GM10266 (cell line): ENCODE results near the gene MAP7D1.

ENCODE experiments used
- DNase-seq: peaks from one replicate; pipeline ENCODE4 v3.0.0; 2012; ENCODE audit errors: extremely low spot score
- TF ChIP-seq, protein P1 (sequence below): IDR thresholded peaks from 2 replicates; pipeline ENCODE4 v1.5.1; 2012; ENCODE audit warnings: mild to moderate bottlenecking, low read depth; ENCODE audit not compliant: control insufficient read depth, insufficient read depth; ENCODE audit errors: missing control alignments

The MAP7D1 gene

GRCh38 chr1:36135796-36136195 is 20.2 kb upstream of the MAP7D1 start:
- no peak for DNase-seq
- TF ChIP-seq, protein P1, sequence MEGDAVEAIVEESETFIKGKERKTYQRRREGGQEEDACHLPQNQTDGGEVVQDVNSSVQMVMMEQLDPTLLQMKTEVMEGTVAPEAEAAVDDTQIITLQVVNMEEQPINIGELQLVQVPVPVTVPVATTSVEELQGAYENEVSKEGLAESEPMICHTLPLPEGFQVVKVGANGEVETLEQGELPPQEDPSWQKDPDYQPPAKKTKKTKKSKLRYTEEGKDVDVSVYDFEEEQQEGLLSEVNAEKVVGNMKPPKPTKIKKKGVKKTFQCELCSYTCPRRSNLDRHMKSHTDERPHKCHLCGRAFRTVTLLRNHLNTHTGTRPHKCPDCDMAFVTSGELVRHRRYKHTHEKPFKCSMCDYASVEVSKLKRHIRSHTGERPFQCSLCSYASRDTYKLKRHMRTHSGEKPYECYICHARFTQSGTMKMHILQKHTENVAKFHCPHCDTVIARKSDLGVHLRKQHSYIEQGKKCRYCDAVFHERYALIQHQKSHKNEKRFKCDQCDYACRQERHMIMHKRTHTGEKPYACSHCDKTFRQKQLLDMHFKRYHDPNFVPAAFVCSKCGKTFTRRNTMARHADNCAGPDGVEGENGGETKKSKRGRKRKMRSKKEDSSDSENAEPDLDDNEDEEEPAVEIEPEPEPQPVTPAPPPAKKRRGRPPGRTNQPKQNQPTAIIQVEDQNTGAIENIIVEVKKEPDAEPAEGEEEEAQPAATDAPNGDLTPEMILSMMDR, result no peak

GRCh38 chr1:36136535-36136934 is 19.4 kb upstream of the MAP7D1 start:
- TF ChIP-seq, protein P1, result no peak

GRCh38 chr1:36137226-36137625 is 18.7 kb upstream of the MAP7D1 start:
- TF ChIP-seq, protein P1, result no peak
- DNase-seq, result no peak

More at GRCh38 chr1:36136535-36136934, 19.4 kb upstream of the MAP7D1 start:
- no peak for DNase-seq

- DNase-seq, result no peak
- TF ChIP-seq, protein P1, result no peak
Observed at GRCh38 chr1:36137776-36138175, 18.2 kb upstream of the MAP7D1 start.

DNA sequence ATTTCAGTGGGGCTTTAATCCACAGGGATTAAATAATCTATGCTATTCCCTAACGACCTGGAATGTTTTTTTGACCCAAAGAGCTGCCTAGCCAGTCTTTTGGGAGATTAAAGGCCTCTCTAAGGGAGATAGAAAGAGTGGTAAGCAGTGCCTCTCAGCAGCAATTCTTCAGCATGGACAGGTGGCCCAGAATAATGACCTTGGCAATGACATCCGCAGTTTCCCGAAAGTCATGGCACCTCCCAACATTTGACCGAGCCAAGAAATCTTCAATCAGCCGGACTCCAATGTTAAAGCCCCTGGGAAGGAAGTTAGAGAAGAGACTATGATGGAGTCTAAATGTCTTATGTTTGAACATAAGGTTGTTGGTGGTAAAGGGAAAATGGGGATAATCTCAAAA is 16.4 kb upstream of the MAP7D1 start:
- no peak for DNase-seq
- TF ChIP-seq, protein P1, result no peak

GRCh38 chr1:36142121-36142520 is 13.8 kb upstream of the MAP7D1 start:
- no peak for DNase-seq
- TF ChIP-seq, protein P1, result no peak

- no peak for DNase-seq
- TF ChIP-seq, protein P1, result no peak
Observed at GRCh38 chr1:36143424-36143823, 12.5 kb upstream of the MAP7D1 start.
